EH (cell line): ENCODE measurements around the gene ENTPD5.

Source experiments
- DNase-seq: peaks from one replicate; pipeline ENCODE4 v3.0.0-alpha.2; 2015; ENCODE audit warnings: low read depth

The ENTPD5 gene, protein sequence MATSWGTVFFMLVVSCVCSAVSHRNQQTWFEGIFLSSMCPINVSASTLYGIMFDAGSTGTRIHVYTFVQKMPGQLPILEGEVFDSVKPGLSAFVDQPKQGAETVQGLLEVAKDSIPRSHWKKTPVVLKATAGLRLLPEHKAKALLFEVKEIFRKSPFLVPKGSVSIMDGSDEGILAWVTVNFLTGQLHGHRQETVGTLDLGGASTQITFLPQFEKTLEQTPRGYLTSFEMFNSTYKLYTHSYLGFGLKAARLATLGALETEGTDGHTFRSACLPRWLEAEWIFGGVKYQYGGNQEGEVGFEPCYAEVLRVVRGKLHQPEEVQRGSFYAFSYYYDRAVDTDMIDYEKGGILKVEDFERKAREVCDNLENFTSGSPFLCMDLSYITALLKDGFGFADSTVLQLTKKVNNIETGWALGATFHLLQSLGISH

GRCh38 chr14:74018586-74019407, at the start of gene ENTPD5, which contains the start of gene BBOF1:
TSS of gene ENTPD5 (minus strand) at chr14:74019288. CDS start at chr14:73988102, 31,186 bp downstream.
TSS of gene BBOF1 (plus strand) at chr14:74019349. CDS start at chr14:74019479, 130 bp downstream.
- peak; percentile 87 for DNase-seq

DNA sequence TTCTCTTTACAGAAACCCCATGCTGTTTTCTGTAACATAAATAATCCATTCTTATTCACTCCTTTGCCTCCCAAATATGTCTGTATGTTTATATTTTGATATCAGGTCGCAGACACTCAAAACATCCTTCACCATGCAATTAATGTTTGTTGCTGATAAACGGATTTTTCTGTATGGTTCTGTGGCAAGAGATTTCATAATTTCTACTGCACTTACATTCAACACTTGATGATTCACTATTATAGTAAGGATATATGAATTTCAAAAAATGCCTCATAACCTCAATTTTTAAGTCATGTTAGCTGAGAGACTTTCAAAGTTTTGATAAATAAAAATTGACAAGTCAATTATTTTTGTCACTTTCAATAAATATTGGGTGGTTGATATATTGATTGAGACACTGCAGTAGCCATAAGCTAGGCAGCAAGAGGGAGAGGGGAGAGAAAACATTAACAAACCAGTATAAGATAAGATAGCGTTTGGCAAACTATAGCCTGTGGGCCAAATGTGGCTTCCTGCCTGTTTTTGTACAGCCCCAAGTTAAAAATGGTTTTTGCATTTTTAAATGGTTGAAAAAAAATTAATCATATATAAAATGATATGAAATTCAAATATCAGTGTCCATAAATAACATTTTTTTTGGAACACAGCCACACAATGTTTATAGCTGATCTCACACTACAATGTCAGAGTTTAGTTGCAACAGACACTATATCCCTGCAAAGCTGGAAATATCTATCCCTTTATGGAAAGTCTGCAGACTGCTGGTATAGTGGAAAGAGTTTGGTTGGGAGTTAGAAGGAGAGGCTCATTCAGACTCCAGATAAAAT, 46.9 kb upstream of the ENTPD5 start:
- DNase-seq, result no peak

- DNase-seq, result peak; percentile 17
Measured at GRCh38 chr14:74064883-74065282, 45.8 kb upstream of the ENTPD5 start.

DNA sequence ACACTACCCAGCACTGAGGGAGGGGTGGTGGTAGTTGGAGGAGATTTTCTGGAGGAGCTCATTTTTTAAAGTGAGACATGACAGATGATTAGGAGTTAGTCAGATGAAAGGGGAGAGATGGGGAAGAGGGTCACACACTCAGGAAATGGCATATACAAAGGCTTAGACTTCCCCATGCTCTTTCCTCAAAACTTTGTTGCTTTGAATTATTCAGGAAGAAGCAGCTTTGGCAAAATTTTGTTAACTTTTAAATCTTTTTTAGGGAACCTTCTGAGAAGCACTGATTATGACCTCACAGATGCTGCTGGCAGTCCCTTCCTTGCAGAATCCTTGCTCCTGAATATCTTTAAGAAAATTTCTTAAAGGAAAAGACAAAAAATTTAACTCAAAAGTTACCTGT, 45.3 kb upstream of the ENTPD5 start:
- no peak for DNase-seq

DNA sequence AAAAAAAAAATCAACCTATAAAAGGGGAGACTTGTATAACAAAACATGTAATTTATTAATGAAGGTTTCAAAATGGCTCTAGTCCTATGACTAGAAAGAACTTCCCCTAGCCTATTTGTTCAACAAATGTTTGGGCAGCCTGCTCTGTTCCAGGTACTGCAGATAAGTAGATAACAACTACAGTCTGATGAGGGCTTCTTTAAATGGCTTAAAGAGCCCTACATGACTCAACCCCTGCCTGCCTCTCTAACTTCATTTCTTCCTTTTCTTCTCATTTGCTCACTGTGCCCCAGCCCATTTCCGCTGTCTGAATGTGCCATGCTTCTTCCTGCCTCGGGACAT, 43.7 kb upstream of the ENTPD5 start:
- DNase-seq, result no peak

- DNase-seq, result no peak
Measured at GRCh38 chr14:74049876-74050495, 30.9 kb upstream of the ENTPD5 start.

DNA sequence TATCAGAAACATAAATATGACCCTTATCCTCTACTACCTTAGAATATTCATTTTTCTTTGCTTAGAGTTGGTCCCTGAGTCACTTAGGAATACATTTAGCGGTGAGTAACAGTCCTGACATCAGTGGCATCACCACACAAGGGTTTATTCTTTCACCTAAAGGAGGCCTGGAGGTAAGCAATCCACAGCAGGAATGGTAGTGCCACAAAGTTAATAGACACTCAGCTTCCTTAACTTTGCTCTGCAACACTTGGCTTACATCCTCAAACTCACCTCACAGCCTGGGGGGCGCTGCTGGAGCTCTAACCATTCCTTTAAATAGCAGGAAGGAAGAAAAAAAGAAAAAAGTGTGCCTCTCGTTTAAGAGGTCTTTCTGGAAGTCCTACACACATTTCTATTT, 29.2 kb upstream of the ENTPD5 start:
- DNase-seq, result no peak

- no peak for DNase-seq
Measured at GRCh38 chr14:74045522-74045921, 26.4 kb upstream of the ENTPD5 start.

DNA sequence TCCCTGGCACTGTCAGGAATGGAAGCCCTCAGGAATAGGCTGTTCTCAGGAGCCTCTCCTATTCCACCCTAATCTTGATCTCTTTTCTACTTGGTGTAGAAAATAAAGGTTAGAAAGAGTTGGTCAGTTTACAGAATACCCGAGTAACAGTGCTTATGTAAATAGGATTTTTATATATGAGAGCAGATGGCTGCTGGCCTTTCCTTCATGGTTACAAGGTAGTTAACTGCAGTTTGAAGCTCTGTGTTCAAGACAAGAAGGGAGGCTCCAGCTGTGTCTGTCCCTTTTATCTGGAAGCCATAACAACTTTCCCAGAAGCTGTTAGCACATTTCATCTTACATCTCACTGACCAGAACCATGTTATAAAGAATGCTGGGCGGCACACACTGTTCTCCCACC, 23.2 kb upstream of the ENTPD5 start:
- DNase-seq, result no peak

DNA sequence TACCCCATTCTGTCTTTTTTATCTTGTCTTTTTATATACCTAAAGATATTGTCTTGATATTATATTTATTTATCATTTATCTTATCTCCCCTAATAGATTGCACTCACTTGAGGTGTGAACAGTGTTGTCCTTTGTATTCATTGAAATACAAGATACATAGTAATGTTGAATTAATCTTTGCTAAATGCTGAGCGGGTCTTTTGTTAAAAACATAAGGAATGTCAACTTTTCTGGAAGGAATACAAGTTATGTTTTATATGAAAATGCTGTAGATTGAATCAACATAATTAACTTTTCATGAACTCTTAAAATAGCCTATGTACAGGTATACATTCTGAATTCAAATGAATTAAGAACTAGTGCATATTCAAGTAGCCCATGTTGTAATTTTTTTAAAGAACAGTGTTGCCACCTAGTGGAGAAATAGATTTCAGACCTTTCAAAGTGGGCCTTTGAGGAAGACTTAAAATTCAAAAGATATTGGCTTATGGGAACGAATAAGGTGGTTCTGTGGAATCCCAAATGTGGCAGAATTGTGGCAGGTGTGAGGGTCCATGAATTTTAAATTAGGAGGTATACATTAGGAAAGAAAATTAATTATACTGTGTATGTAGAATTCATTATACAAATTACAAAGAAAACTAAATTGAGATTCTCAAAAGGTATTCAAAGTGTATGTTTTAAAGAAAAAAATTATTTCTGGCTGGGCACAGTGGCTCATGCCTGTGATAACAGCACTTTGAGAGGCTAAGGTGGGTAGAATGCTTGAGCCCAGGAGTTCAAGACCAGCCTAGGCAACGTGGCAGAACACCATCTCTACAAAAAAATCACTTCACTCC, 19.2 kb upstream of the ENTPD5 start:
- DNase-seq, result peak; percentile 62

GRCh38 chr14:74035556-74035955, 16.5 kb upstream of the ENTPD5 start:
- DNase-seq, result peak; percentile 65

- DNase-seq, result no peak
Measured at GRCh38 chr14:74034572-74034971, 15.5 kb upstream of the ENTPD5 start.

- no peak for DNase-seq
Measured at GRCh38 chr14:74029136-74029535, 10.0 kb upstream of the ENTPD5 start.

DNA sequence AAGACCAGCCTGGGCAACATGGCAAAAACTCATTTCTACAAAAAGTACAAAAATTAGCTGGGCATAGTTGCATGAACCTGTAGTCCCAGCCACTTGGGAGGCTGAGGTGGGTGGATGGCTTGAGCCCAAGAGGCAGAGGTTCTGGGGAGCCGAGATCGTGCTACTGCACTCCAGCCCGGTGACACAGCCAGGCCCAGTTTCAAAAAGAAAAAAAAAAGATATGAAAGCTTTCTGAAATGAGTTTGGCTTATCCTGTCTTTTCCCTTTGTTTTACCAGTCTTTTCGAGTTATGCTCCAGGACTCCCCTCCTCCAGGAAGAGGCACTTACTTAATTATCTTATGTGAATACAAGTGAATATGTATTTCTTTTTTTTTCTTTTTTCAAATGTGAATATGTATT, 3.3 kb upstream of the ENTPD5 start:
- DNase-seq, result no peak

GRCh38 chr14:74019408-74020137, 485 bp upstream of the ENTPD5 start:
- peak; percentile 74 for DNase-seq

DNA sequence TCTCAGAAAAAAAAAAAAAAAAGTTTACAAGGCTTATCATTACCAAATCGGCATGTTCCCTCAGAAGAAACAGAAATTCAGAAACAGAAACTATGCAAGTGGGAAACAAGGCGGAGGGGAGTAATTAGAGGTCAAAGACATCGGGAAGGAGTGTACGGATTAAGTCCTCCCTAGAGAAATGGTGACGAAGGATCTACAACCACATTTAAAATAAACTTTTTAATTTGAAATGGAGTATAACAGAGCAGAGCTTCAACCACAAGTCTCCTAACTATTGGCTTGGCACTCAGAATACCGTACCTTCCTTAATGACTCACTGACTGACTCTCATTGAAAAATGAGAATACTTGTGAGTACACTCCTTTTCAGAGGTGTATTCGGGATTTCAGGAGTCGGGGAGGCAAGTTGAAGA, 908 bp downstream of the ENTPD5 start:
- peak; percentile 63 for DNase-seq

GRCh38 chr14:74015963-74016362, 3.1 kb downstream of the ENTPD5 start:
- no peak for DNase-seq

DNA sequence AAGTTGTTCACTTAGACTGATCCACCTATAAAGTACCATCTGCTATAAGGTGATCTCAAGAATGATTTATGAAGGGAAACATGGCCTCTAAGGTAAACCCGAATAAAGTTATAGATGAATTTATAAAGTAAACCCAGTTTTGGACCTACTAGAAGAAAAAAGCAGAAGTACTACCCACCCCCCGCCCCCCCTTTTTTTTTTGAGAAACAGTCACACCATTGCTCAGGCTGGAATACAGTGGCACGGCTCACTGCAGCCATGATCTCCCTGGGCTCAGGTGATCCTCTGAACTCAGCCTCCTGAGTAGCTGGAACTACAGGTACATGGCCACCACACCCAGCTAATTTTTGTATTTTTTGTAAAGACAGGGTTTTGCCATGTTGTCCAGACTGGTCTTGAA, 3.9 kb downstream of the ENTPD5 start:
- DNase-seq, result no peak

- peak; percentile 19 for DNase-seq
Measured at GRCh38 chr14:74014299-74014698, 4.8 kb downstream of the ENTPD5 start.

GRCh38 chr14:74008843-74009499, 10.1 kb downstream of the ENTPD5 start:
- DNase-seq, result no peak
